GDM1 (cell line): ENCODE results near the gene CEP19.

ENCODE experiments used
- DNase-seq: peaks from one replicate; lab custom pipeline; 2025; lab: John Stamatoyannopoulos, UW

Gene CEP19

GRCh38 chr3:196708467-196708866 is 3.6 kb downstream of the CEP19 start:
- no peak for DNase-seq

DNA sequence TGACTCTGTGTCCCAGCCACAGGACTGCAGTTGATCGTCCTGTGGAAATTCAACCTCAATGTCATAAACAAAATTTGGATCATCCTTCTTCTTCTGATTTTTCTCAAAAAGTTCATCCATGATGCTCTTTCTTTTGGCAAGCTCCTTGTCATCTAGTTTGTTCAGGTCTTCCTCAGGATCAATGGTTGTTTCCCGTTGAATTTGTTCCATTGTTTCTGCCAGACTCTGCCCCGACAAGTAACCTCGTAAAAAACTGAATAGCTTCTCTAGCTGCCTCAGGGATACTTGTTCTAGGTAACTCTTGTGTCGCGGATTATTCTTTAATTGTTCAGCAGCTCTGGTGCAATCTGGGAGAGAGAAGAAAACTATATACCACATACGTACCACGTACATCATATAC is 4.5 kb downstream of the CEP19 start:
- no peak for DNase-seq

- DNase-seq, result no peak
These were observed 5.3 kb downstream of the CEP19 start for GRCh38 chr3:196706731-196707130.

DNA sequence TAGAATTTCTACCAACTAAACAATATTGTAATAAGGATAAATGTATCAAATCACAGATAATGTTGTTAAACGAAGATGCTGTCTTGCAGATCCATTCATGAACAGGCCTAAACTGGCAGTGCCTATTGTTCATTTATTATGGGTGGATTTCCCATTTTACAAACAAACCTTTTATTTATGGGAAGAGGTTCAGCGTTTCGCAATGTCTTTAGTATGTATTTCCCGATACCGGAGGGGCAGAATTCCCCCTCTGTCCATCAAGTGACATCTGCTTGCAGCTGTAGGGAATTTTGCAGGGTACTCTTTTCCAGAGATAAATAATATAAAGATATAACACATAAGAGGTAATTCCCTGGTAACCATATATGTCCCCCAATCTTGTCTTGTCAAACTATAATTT is 5.7 kb downstream of the CEP19 start:
- DNase-seq, result no peak

GRCh38 chr3:196700801-196701200 is 11.2 kb downstream of the CEP19 start:
- no peak for DNase-seq

- DNase-seq, result no peak
These were observed 12.3 kb downstream of the CEP19 start for GRCh38 chr3:196699749-196700148.

DNA sequence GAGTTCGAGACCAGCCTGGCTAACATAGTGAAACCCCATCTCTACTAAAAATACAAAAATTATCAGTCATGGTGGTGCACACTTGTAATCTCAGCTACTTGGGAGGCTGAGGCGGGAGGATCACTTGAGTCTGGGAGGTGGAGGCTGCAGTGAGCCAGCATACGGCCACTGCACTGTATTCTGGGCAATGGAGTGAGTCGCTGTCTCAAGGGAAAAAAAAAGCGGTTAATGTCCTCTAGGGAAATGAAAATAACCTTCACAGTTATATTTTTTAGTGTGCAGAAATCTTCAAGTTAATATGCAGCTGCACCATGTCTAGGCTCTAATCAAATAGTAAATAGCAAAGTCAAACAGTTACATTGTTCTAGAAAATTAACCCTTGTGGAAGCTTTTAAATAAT is 14.8 kb downstream of the CEP19 start:
- no peak for DNase-seq

- no peak for DNase-seq
These were observed 16.2 kb downstream of the CEP19 start for GRCh38 chr3:196695849-196696226.

DNA sequence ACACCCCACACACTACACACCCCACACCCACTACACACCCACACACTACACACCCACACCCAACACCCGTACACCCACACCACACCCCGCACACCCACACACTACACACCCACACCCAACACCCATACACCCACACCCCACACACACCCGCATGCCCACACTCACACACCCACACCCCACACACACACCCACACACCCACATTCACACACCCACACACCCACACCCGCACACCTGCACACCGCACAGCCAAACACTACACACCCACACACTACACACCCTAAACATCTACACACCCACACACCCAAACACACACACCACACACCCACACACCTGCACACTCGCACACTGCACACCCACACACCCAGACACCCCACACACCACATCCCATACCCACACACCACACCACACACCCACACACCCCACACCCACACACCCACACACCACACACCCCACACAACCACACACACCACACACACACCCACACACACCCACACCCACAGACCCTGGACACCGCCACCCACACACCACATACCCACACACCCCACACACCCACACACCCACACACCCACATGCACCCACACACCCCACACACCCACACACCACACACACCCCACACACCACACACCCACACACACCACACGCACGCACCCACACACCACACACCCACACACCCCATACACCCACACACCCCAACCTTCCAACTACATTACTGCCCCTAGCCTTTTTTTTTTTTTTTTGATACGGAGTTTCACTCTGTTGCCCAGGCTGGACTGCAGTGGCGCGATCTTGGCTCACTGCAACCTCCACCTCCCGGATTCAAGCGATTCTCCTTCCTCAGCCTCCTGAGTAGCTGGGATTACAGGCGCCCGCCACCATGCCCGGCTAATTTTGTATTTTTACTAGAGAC is 16.9 kb downstream of the CEP19 start:
- DNase-seq, result no peak

DNA sequence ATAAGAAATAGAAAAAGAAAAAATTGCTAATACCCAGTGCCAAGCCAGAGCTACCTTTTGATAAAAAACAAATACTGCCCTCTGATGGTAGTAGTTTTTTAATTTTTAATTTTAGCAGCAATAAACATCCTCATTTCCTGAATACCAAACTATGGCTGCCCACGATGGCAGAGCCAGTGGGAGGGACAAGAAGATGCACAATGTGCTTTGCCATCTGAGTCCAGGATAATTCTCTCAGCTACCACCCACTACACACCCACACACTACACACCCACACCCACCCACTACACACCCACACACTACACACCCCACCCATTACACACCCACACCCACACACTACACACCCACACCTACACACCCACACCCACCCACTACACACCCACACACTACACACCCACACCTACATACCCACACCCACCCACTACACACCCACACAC is 17.8 kb downstream of the CEP19 start:
- peak; percentile 2 for DNase-seq

DNA sequence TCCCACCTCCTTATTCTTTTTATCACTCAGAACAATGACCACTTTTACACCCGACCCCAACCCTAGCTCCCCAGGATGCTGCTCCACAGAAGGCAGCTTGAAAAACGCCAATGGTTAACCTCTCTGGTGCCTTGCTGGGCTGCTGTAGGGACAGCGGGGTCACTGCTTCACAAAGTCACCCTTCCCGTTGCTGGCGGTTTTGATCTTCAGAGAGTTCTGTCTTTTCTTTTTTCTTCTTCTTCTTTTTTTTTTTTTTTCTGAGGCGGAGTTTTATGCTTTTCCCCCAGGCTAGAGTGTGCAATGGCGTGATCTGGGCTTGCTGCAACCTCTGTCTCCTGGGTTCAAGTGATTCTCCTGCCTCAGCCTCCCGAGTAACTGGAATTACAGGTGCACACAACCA is 20.7 kb downstream of the CEP19 start:
- no peak for DNase-seq

GRCh38 chr3:196689941-196690660 is 21.9 kb downstream of the CEP19 start:
- no peak for DNase-seq

- peak; percentile 59 for DNase-seq
These were observed 23.7 kb downstream of the CEP19 start for GRCh38 chr3:196688349-196688748.

DNA sequence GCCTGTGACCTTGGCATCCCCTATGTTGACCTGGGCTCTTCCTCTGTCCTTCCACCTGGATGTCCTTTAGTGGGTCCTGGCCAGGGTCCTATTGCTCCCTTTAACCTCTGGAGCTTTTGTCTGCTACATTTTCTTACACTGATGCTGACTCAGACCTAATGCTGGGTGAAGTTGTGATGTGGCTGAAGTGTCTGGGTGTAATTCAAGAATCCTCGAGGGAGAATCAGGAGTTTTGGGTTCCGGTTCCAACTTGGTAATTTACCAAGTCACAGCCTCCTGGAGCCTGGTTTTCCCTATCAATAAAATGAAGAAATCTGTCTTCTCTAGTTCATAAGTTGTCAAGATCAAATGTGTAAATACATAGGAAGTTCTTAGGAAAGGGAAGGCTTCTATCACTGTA is 25.6 kb downstream of the CEP19 start:
- no peak for DNase-seq

DNA sequence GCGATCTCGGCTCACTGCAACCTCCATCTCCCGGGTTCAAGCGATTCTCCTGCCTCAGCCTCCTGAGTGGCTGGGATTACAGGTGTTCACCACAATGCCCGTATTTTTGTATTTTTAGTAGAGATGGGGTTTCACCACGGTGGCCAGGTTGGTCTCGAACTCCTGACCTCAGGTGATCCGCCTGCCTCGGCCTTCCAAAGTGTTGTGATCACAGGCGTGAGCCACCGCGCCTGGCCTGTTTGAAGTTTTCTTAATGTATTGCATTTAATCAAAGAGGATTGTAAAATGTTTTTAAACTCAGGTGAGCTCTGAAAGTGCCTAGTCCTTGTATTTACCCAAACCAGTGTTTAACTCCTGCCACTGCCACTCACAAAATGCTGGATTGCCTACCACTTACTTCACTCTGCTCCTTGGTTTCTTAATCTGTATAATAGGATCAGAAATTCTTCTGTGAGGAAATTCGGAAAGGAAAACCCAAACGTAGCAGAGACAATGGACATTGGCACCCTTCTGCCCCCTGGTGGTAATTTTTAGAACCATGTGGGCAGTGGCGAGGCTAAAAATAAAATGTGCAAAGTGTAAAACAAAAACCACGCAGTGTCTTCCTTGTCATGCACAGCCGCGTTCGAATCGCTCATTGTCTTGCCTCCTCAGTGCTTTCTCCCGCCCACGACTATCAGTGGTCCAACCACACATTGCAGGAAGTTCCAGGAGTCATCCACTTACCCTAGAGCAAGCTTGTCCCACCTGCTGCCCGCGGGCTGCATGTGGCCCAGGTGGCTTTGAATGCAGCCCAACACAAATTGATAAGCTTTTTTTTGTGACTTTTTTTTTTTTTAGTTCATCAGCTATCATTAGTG is 27.3 kb downstream of the CEP19 start:
- peak; percentile 66 for DNase-seq

- no peak for DNase-seq
These were observed 34.1 kb downstream of the CEP19 start for GRCh38 chr3:196677931-196678330.

GRCh38 chr3:196677353-196677752 is 34.7 kb downstream of the CEP19 start:
- no peak for DNase-seq

DNA sequence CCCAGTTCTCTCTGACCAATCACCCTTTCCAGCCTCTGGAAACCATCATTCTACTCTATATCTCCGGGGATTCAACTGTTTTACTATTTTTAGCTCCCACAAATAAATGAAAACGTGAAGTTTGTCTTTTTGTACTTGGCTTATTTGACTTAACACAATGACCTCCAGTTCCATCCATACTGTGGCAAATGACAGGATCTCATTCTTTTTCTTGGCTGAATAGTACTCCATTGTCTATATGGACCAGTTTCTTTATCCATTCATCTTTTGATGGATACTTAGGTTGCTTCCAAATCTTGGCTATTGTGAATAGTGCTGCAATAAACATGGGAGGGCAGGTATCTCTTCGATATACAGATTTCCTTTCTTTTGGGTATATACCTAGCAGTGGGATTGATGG is 38.4 kb downstream of the CEP19 start:
- no peak for DNase-seq

DNA sequence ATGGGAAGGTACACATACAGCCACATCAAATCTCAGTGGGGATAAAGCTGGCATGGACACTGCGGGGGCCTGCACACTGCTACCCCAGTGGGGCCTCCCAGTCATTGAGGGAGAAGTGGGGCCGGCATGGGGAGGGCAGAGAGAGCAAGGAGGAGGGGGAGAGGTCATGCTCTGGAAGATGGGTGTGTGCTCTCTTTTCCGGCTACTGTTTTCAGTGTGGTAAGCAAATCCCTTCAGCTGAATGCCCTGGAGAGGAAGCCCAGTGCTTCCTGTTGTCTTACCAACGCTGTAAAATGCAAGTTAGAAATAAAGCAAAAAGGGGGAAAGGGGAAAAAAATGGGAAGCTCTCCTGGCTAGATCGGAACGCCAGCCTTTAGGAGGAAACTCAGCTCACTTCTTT is 41.7 kb downstream of the CEP19 start:
- no peak for DNase-seq

GRCh38 chr3:196667056-196667825 is 44.8 kb downstream of the CEP19 start:
- DNase-seq, result no peak

- no peak for DNase-seq
These were observed 45.8 kb downstream of the CEP19 start for GRCh38 chr3:196666001-196666867.
